ENCODE data around the gene AKAP6.
"Not testable (repeated sequence)": the region's sequence is repeated elsewhere in the genome, so short reads cannot be mapped to it uniquely, and the experiment has no call there.

AKAP6 gene

GRCh38 chr14:32572867-32573150 lies 243.7 kb downstream of the AKAP6 start:
- no peak for TF ChIP-seq CTCF (IDR thresholded peaks at IDR 0.05; ENCODE audit: unreplicated experiment in 3 of 3)
- Mint-ChIP-seq H3K4me1 (peaks cover 17% of the 10 kb centered on the region), H3K27me3 (ENCODE audit: low read depth) (peaks cover 11% of the 10 kb centered on the region), H3K9me3 (no peaks in the 10 kb centered on the region), H3K27ac (peak overlapping the region; percentile 87 to 94 (median 88)), H3K36me3 (ENCODE audit: low read depth) (no peaks in the 10 kb centered on the region), H3K4me3 (peak overlapping the region; percentile 4 to 61 (median 9))

- no peaks in the 10 kb centered on the region for H3K36me3 Mint-ChIP-seq (ENCODE audit: low read depth)
- TF ChIP-seq CTCF (IDR thresholded peaks at IDR 0.05; ENCODE audit: unreplicated experiment in 3 of 3): no peak
- peaks cover 11% of the 10 kb centered on the region for H3K27me3 Mint-ChIP-seq (ENCODE audit: low read depth)
- no peaks in the 10 kb centered on the region for H3K9me3 Mint-ChIP-seq
- H3K27ac Mint-ChIP-seq: peak overlapping the region; percentile 23 to 79 (median 27)
- H3K4me1 Mint-ChIP-seq: peaks cover 17% of the 10 kb centered on the region
- H3K4me3 Mint-ChIP-seq: no peak overlapping the region
Observed at GRCh38 chr14:32574269-32574668, 245.2 kb downstream of the AKAP6 start.

GRCh38 chr14:32576088-32576795 lies 247.1 kb downstream of the AKAP6 start:
- peak; percentile 96 to 99 (median 98) for TF ChIP-seq CTCF (IDR thresholded peaks at IDR 0.05; ENCODE audit: unreplicated experiment in 3 of 3)
- H3K4me1 Mint-ChIP-seq: peaks cover 17% of the 10 kb centered on the region
- no peaks in the 10 kb centered on the region for H3K9me3 Mint-ChIP-seq
- H3K36me3 Mint-ChIP-seq (ENCODE audit: low read depth): no peaks in the 10 kb centered on the region
- peak overlapping the region in 1 of 3 experiments; percentile 20 for H3K27ac Mint-ChIP-seq
- peaks cover 11% of the 10 kb centered on the region for H3K27me3 Mint-ChIP-seq (ENCODE audit: low read depth)
- H3K4me3 Mint-ChIP-seq: peak overlapping the region in 1 of 3 experiments; percentile 6

- H3K4me3 Mint-ChIP-seq: no peak overlapping the region
- peaks cover 17% of the 10 kb centered on the region for H3K4me1 Mint-ChIP-seq
- peaks cover 11% of the 10 kb centered on the region for H3K27me3 Mint-ChIP-seq (ENCODE audit: low read depth)
- H3K27ac Mint-ChIP-seq: no peak overlapping the region
- no peaks in the 10 kb centered on the region for H3K9me3 Mint-ChIP-seq
- H3K36me3 Mint-ChIP-seq (ENCODE audit: low read depth): no peaks in the 10 kb centered on the region
- TF ChIP-seq CTCF (IDR thresholded peaks at IDR 0.05; ENCODE audit: unreplicated experiment in 3 of 3): no peak
Observed at GRCh38 chr14:32576977-32577376, 247.9 kb downstream of the AKAP6 start.

- H3K9me3 Mint-ChIP-seq: no peaks in the 10 kb centered on the region
- H3K27me3 Mint-ChIP-seq (ENCODE audit: low read depth): peaks cover 6% of the 10 kb centered on the region
- no peaks in the 10 kb centered on the region for H3K36me3 Mint-ChIP-seq (ENCODE audit: low read depth)
- no peak for TF ChIP-seq CTCF (IDR thresholded peaks at IDR 0.05; ENCODE audit: unreplicated experiment in 3 of 3)
- no peak overlapping the region for H3K4me3 Mint-ChIP-seq
- peaks cover 12% of the 10 kb centered on the region for H3K4me1 Mint-ChIP-seq
- H3K27ac Mint-ChIP-seq: no peak overlapping the region
Observed at GRCh38 chr14:32578181-32578580, 249.1 kb downstream of the AKAP6 start.

GRCh38 chr14:32583427-32583826 lies 254.3 kb downstream of the AKAP6 start:
- Mint-ChIP-seq H3K9me3 (peaks cover 30% of the 10 kb centered on the region), H3K36me3 (ENCODE audit: low read depth) (peaks cover 13% of the 10 kb centered on the region)
- not testable (repeated sequence) for H3K27me3 Mint-ChIP-seq (ENCODE audit: low read depth); H3K27ac Mint-ChIP-seq; H3K4me3 Mint-ChIP-seq; H3K4me1 Mint-ChIP-seq
